T47D (cell line): Measurements from ENCODE around the gene THOC1.

ENCODE experiments used
- DNase-seq, 2 experiments: peaks; one replicate each; pipeline versions ENCODE4 v3.0.0 to v3.0.0-alpha.2; 2011 to 2012; ENCODE audit warnings: low read depth in 1 of 2, low spot score in 1 of 2
- JUND ChIP-seq: IDR thresholded peaks from 2 replicates; pipeline ENCODE4 v1.6.1; 2012; ENCODE audit warnings: low read depth
- in situ Hi-C: cut with HindIII; loops from 2 replicates; pipeline ENCODE4 v1.10.0; 2016; ENCODE audit warnings: low sequenced_read_pairs, low pct_unique_long_range_greater_than_20kb

The THOC1 gene

DNA sequence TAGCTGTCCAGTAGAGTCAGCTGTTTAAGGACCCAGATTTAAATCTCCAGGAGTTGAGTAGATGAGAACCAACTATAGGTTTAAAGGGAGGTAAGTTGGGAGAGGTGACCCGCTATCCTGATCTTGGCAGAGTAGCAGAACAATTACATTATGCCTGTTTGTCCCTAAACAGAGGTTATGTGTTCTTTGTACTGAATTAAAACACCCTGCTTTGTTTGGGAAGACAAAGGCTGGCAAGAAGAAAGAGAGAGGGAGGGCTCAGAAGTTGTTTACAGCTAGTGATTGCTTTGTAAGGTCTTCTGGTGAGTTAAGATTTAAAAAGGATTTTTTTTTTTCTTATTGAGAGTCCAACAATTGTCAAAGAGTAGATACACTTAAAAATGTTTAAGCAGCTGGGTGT lies 72.2 kb downstream of the THOC1 start:
- TF ChIP-seq JUND, result no peak
- no peak for DNase-seq
- in situ Hi-C loops, result no loop called here

DNA sequence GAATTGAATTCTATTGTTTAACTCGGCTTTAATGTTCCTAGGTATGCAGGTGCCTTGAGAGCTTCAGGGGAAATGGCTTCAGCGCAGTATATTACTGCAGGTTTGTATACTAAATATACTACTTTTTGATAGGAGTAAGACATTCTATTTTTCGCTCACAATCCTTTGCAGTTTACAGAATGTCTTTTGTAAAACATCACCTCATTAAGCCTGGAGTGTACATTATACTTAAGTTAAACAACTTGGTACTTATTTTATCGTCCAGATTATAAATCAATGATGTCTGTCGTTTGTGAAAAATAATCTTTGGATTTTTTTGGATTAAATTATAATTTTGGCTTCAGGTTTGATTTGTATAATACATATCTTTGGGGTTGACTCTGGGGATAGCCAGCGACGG lies 75.0 kb downstream of the THOC1 start:
- in situ Hi-C loops, result no loop called here
- TF ChIP-seq JUND, result no peak
- no peak for DNase-seq

DNA sequence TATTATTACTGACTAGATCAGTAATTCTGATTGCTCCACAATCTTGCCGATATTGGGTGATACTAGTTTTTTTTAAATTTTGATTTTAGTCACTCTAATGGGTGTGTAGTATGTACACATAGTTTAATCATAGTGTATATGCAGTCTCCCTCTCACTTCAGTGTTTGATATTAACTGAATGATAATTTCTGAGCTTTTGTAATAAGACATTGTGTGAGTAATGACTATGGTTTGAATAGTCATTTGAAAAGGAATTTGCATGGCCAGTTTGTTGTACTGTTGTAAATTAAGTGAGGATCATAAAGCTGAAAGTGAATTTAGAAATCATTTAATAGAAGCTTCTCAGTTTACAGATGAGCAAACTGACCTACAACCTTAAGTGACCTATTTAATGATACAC lies 76.1 kb downstream of the THOC1 start:
- in situ Hi-C loops, result no loop called here
- TF ChIP-seq JUND, result no peak
- no peak for DNase-seq

DNA sequence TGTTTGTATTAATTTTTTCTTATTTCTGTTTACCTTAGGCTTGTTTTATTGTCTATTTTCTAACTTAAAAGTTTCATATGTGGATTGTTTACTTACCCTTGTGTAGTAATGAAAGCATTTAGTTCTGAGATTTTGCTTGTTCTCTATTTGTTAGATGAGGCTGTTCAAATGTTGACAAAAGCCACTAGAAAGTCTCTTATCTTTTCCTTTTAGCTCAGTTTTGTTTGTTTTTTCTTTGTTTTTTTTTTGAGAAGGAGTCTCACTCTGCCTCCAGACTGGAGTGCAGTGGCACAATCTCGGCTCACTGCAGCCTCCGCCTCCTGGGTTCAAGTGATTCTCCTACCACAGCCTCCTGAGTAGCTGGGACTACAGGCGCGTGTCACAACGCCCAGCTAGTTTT lies 78.6 kb downstream of the THOC1 start:
- no peak for TF ChIP-seq JUND
- in situ Hi-C loops, result no loop called here
- no peak for DNase-seq

DNA sequence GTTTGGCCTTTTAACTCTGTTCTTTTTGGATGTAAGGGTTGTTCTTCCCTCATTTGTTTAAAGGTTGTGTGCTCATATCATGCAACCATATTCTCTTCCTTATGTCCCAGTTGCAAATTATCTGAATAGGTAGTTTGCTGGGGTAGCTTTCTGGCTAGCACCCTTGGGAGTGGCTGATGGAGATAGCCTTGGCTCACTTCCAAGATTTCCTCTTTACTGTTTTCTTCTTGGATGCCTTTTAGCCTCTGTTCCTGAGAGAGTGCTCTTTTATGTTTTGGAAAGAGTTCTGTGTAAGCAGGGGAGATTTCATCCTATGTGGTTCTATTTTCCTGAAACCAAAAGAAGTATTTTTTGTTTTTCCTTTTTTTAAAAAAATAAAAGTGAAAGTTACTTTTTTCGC lies 84.1 kb downstream of the THOC1 start:
- TF ChIP-seq JUND, result no peak
- DNase-seq, result no peak
- in situ Hi-C loops, result no loop called here

DNA sequence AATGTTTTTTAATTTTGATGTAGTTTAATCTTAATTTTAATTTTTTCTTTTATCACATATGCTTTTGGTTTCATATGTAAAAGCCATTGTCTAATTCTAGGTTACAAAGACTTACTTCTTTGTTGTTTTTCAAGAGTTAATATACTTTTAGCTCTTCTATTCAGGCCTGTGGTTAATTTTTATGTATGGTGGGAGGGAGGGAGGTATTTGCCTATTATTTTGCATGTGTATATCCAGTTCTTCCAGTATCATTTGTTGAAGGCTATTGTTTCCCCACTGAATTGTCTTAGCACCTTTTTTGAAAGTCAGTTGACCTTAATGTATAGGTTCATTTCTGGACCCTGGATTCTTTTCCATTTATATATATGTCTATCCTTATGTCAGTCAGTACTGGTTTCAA lies 86.1 kb downstream of the THOC1 start:
- in situ Hi-C loops, result no loop called here
- DNase-seq, result no peak
- TF ChIP-seq JUND, result no peak

DNA sequence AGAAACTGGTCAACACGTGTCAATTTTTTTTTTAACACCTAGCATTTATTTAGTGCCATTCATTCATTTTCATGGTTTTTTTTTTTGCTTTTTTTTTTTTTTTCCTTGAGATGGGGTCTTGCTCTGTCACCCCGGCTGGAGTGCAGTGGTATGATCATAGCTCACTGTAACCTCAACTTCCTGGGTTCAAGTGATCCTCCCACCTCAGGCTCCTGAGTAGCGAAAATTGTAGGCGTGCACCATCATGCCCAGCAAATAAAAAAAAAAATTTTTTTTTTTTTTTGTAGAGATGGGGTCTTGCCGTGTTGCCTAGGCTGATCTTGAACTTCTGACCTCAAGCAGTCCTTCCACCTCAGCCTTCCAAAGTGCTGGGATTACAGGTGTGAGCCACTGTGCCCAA lies 88.3 kb downstream of the THOC1 start:
- TF ChIP-seq JUND, result no peak
- no peak for DNase-seq
- in situ Hi-C loops, result no loop called here

DNA sequence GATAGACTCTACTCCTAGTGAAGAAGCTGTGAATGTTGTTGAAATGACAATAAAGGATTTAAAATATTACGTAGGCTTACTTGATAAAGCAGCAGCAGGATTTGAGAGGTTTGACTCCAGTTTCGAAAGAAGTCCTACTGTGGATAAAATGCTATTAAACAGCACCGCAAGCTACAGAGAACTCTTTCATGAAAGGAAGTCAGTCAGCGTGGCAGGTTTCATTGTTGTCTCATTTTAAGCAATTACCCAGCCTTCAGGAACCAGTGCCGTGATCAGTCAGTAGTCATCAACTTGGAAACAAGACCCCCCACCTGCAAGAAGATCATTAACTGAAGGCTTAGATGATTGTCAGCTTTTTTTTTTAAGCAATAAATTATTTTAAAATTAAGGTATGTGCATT lies 95.5 kb downstream of the THOC1 start:
- DNase-seq, result no peak
- in situ Hi-C loops, result no loop called here
- TF ChIP-seq JUND, result no peak
